Liver (tissue), 3 donors: Measurements from ENCODE around the gene SIL1.

Experiments
- EGR1 ChIP-seq, 2 donors: IDR thresholded peaks; 2 replicates each; pipeline ENCODE4 v1.6.1; 2016 to 2018; ENCODE audit warnings: antibody characterized with exemption in 2 of 2, low read depth in 2 of 2
- GABPA ChIP-seq, 2 donors: IDR thresholded peaks in 1 of 2; conservative IDR thresholded peaks in 1 of 2; 2 replicates each; pipeline ENCODE4 v1.6.1; 2016; ENCODE audit warnings: antibody characterized with exemption in 2 of 2, mild to moderate bottlenecking in 1 of 2, moderate library complexity in 1 of 2
- HNF4G ChIP-seq: IDR thresholded peaks from 2 replicates; pipeline ENCODE4 v1.6.1; 2016; ENCODE audit warnings: antibody characterized with exemption
- TF ChIP-seq, protein P1 (sequence below): fragments of 150-350 bp; IDR thresholded peaks from 2 replicates; pipeline ENCODE4 v1.5.1; 2017; ENCODE audit warnings: improper control_type of control experiment, low read depth, low read length; ENCODE audit not compliant: missing input control
- TF ChIP-seq, protein P2 (sequence below): IDR thresholded peaks from 2 replicates; pipeline ENCODE4 v1.6.1; 2016; ENCODE audit warnings: antibody characterized with exemption
- TF ChIP-seq, protein P3 (sequence below): IDR thresholded peaks from 2 replicates; pipeline ENCODE4 v1.6.1; 2016; ENCODE audit warnings: antibody characterized with exemption
- donor health status: healthy.
- donor health status: healthy.

DNA sequence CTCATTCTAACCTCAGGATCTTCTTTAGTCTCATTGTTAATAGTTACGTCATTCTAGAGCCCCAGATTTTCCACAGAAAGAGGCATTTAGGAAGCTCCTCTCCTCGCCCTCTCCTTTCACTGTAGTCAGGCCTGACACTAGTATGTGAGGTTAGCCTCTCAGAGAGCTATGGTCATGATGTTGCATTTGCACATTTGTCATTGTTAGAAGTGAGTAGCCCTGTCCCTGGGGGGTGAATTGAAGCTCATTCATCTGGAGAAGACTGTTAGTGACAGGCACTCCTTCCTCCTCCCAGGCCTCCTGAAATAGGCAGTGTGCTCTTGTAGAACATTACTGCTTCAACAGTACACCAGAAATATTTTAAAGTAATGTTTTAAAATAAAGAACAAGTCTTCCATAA lies 296.5 kb downstream of the SIL1 start:
- TF ChIP-seq, protein P1, sequence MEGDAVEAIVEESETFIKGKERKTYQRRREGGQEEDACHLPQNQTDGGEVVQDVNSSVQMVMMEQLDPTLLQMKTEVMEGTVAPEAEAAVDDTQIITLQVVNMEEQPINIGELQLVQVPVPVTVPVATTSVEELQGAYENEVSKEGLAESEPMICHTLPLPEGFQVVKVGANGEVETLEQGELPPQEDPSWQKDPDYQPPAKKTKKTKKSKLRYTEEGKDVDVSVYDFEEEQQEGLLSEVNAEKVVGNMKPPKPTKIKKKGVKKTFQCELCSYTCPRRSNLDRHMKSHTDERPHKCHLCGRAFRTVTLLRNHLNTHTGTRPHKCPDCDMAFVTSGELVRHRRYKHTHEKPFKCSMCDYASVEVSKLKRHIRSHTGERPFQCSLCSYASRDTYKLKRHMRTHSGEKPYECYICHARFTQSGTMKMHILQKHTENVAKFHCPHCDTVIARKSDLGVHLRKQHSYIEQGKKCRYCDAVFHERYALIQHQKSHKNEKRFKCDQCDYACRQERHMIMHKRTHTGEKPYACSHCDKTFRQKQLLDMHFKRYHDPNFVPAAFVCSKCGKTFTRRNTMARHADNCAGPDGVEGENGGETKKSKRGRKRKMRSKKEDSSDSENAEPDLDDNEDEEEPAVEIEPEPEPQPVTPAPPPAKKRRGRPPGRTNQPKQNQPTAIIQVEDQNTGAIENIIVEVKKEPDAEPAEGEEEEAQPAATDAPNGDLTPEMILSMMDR, result no peak
- TF ChIP-seq, protein P2, sequence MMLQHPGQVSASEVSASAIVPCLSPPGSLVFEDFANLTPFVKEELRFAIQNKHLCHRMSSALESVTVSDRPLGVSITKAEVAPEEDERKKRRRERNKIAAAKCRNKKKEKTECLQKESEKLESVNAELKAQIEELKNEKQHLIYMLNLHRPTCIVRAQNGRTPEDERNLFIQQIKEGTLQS, result no peak
- TF ChIP-seq, protein P3, sequence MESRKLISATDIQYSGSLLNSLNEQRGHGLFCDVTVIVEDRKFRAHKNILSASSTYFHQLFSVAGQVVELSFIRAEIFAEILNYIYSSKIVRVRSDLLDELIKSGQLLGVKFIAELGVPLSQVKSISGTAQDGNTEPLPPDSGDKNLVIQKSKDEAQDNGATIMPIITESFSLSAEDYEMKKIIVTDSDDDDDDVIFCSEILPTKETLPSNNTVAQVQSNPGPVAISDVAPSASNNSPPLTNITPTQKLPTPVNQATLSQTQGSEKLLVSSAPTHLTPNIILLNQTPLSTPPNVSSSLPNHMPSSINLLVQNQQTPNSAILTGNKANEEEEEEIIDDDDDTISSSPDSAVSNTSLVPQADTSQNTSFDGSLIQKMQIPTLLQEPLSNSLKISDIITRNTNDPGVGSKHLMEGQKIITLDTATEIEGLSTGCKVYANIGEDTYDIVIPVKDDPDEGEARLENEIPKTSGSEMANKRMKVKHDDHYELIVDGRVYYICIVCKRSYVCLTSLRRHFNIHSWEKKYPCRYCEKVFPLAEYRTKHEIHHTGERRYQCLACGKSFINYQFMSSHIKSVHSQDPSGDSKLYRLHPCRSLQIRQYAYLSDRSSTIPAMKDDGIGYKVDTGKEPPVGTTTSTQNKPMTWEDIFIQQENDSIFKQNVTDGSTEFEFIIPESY, result no peak
- TF ChIP-seq GABPA (IDR thresholded peaks at IDR 0.05 in 1 of 2, conservative IDR thresholded peaks at IDR 0.05 in 1 of 2), result no peak
- TF ChIP-seq EGR1 (IDR thresholded peaks at IDR 0.05; ENCODE audit: low read depth in 2 of 2), result no peak
- no peak for TF ChIP-seq HNF4G
